GM19372 (cell line): ENCODE measurements around the gene CCDC142.

ENCODE experiments used
- ATAC-seq: cut with Tn5 transposase; IDR thresholded peaks from one replicate; pipeline ENCODE4 v1.9.1; 2021; ENCODE audit warnings: mild to moderate bottlenecking, low read depth, moderate library complexity; ENCODE audit not compliant: unreplicated experiment

Gene CCDC142

GRCh38 chr2:74482801-74483674, at the start of gene CCDC142, which contains the start of gene TTC31:
Gene CCDC142 (minus strand): TSS chr2:74482998. CDS start chr2:74482837, 161 bp downstream.
Gene TTC31 (plus strand): TSS chr2:74483081. CDS start chr2:74483096, 15 bp downstream.
- peak; percentile 82 for ATAC-seq

GRCh38 chr2:74532222-74532621, 49.4 kb upstream of the CCDC142 start:
- no peak for ATAC-seq

- ATAC-seq, result no peak
Measured at GRCh38 chr2:74531666-74532065, 48.9 kb upstream of the CCDC142 start.

- ATAC-seq, result peak; percentile 28
Measured at GRCh38 chr2:74530239-74531187, 47.7 kb upstream of the CCDC142 start.

GRCh38 chr2:74529357-74530238, 46.8 kb upstream of the CCDC142 start, which contains the start of the genes AUP1 and HTRA2:
Gene AUP1 (minus strand): TSS chr2:74529706. CDS start chr2:74529629, 77 bp downstream.
Gene HTRA2 (plus strand): TSS chr2:74529933. CDS start chr2:74530007, 74 bp downstream.
- ATAC-seq, result peak; percentile 80

- peak; percentile 0 for ATAC-seq
Measured at GRCh38 chr2:74528600-74529356, 46.0 kb upstream of the CCDC142 start.

- ATAC-seq, result no peak
Measured at GRCh38 chr2:74527741-74528140, 44.9 kb upstream of the CCDC142 start.

GRCh38 chr2:74526649-74527230, 43.9 kb upstream of the CCDC142 start:
- ATAC-seq, result no peak

GRCh38 chr2:74525717-74526648, 43.2 kb upstream of the CCDC142 start, which contains the start of gene DQX1:
Gene DQX1 (minus strand): TSS chr2:74526231. CDS start chr2:74525729, 502 bp downstream.
- no peak for ATAC-seq

GRCh38 chr2:74524955-74525716, 42.3 kb upstream of the CCDC142 start:
- no peak for ATAC-seq

- no peak for ATAC-seq
Measured at GRCh38 chr2:74524005-74524404, 41.2 kb upstream of the CCDC142 start.

- no peak for ATAC-seq
Measured at GRCh38 chr2:74522516-74522915, 39.7 kb upstream of the CCDC142 start.

GRCh38 chr2:74516650-74517049, 33.9 kb upstream of the CCDC142 start:
- no peak for ATAC-seq

- ATAC-seq, result peak; percentile 75
Measured at GRCh38 chr2:74515981-74516633, 33.3 kb upstream of the CCDC142 start.

- ATAC-seq, result no peak
Measured at GRCh38 chr2:74515271-74515980, 32.6 kb upstream of the CCDC142 start.
